ENCODE results near the gene LRMDA.

Gene LRMDA

DNA sequence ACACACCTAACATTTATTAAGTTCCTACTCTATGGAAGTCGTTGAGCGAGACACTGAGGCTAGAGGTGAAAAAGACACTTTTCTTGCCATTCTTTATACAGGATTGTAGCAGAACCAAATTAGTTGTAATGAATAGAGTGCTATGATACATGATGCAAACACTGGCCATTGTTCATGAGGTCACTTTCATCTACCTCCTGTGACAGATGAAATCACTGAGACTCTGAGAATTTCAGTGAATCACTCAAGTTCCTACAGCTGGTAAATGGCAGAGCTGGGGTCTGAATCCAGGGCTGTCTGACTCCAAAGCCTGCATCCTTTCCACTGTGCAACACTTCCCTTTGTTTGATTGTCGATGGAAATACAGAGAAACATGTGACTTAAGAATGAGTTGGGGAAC is 657.6 kb downstream of the LRMDA start:
- H3K4me3 ChIP-seq (ENCODE audit: low read depth, low read length), result no peak overlapping the region
- TF ChIP-seq, protein P1, sequence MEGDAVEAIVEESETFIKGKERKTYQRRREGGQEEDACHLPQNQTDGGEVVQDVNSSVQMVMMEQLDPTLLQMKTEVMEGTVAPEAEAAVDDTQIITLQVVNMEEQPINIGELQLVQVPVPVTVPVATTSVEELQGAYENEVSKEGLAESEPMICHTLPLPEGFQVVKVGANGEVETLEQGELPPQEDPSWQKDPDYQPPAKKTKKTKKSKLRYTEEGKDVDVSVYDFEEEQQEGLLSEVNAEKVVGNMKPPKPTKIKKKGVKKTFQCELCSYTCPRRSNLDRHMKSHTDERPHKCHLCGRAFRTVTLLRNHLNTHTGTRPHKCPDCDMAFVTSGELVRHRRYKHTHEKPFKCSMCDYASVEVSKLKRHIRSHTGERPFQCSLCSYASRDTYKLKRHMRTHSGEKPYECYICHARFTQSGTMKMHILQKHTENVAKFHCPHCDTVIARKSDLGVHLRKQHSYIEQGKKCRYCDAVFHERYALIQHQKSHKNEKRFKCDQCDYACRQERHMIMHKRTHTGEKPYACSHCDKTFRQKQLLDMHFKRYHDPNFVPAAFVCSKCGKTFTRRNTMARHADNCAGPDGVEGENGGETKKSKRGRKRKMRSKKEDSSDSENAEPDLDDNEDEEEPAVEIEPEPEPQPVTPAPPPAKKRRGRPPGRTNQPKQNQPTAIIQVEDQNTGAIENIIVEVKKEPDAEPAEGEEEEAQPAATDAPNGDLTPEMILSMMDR (conservative IDR thresholded peaks at IDR 0.05; ENCODE audit: low read depth, low read length), result no peak
- DNase-seq (ENCODE audit: low read depth), result no peak

DNA sequence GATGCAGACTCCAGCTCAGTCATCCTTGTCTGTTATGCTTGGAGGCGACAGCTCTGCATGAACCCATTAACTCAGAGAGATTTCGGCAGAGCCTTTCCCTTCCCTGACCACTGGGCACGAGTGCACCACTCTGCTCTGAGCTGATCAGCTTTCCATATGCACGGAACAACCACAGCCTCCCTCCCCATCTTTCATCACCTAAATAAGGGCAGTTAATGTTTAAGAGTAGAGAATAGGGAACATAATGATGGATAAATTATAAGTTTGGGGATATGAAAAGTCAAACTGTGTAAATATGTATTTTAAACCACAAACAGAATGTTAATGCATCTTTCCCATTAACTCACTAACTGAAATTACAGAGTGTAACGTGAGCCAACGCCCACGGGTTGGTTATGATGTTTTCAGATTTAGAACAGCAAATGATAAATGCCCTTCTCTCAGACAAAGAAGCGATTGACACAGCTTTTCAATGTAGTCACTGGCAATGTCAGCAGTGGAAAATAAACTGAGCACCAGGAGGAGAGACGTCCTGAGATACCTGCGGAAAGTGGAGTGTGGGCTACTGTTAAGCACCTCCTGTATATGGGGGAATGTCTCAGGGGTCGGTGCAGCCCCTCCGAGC is 658.2 kb downstream of the LRMDA start:
- TF ChIP-seq, protein P1 (conservative IDR thresholded peaks at IDR 0.05; ENCODE audit: low read depth, low read length), result no peak

DNA sequence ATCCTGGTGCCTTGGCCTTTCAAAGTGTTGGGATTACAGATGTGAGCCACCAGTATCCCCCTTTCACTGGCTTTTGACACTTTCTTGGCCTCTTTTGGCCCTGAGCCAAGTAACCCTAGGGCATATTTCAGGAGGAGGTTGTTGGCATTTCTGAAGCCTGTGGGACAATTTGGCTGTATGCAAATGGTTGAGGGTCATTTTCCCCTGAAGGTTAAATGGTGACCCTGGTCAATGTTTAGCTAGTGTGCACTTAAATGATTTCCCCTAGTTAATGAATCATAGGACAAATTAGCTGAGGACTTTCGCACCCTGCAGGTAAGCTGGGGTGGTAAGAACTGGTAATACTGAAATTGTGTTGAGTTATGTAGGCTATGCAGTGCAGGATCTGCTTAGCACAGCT is 660.5 kb downstream of the LRMDA start:
- no peak for DNase-seq (ENCODE audit: low read depth)
- TF ChIP-seq, protein P1 (conservative IDR thresholded peaks at IDR 0.05; ENCODE audit: low read depth, low read length), result no peak
- no peak overlapping the region for H3K4me3 ChIP-seq (ENCODE audit: low read depth, low read length)

More for the DNA sequence above, 658.2 kb downstream of the LRMDA start:
- no peak overlapping the region for H3K4me3 ChIP-seq (ENCODE audit: low read depth, low read length)
- no peak for DNase-seq (ENCODE audit: low read depth)

DNA sequence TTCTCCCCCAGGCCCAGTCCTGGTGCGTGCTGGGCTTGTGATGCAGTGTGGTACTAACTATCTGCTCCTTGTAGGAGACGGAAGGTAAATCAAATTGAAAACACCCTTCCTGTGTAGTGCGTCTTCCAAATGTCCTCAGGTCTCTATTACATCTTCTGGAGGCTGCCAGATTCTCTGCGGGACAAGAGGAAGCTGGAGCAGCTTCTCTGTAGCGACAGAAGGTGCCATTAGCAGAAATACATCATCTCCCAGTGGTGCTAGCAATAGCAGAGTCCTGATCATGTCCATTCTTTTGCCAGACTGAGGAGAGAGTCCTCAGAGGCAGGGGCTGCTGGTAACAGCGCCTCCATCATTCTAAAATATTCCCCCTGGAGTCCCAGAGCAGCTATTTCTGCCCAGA is 675.2 kb downstream of the LRMDA start:
- H3K4me3 ChIP-seq (ENCODE audit: low read depth, low read length), result no peak overlapping the region
- TF ChIP-seq, protein P1 (conservative IDR thresholded peaks at IDR 0.05; ENCODE audit: low read depth, low read length), result no peak
- no peak for DNase-seq (ENCODE audit: low read depth)

DNA sequence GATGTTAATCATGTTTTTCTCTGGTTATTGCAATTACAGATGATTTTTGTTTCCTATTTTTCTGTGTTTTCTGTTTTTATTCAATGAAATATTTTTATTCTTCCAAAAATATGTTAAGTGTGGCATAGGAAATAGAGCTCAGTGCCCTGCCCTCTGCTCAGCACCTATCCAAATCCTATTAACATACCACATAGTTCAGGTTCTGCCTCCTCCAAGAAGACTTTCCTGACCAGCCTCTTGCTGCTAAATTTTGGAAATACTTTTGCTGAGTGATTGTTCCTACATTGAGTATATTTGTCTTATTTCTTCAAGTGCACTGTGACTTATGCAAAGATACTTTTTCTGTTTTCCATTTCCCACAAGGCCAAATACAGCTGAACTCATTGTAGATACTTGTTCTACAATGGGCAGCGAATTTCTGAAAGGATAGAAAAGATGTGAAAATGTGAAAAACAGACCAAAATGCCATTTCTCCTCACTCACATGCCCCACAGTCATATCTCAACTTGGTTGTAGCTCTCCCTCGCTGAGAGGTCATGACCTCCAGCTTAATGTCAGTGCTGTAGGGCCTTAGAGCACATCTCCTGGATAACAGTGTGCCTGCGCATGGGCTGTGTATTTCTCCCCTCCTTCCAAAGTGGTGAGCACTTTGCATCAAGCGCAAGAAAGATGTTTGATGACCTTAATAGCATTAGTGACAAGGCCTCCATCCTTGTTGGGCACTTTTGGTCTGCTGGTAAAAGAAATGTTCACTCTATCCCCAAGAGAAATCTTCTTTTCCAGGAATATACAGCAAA is 677.3 kb downstream of the LRMDA start:
- TF ChIP-seq, protein P1 (conservative IDR thresholded peaks at IDR 0.05; ENCODE audit: low read depth, low read length), result no peak

DNA sequence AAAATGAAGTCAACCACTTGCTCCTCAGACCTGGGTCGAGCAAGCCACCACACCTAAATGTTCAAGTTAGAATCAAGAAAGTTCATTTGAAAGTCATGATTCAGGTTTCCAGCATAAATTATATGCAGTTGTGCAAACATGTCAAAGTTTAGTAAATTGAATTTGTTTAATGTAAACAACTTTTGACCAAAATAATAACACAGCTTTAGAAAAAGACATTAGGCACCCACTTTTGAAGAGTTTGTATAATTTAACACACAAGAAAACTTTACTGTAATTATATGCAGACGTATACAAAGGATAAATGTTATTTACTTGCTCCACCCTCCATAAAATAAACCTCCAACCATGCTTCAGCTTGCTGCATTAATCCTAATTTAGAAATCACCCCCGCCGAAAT is 680.0 kb downstream of the LRMDA start:
- DNase-seq (ENCODE audit: low read depth), result no peak
- no peak overlapping the region for H3K4me3 ChIP-seq (ENCODE audit: low read depth, low read length)
- TF ChIP-seq, protein P1 (conservative IDR thresholded peaks at IDR 0.05; ENCODE audit: low read depth, low read length), result no peak

More for the DNA sequence above, 677.3 kb downstream of the LRMDA start:
- no peak for DNase-seq (ENCODE audit: low read depth)
- no peak overlapping the region for H3K4me3 ChIP-seq (ENCODE audit: low read depth, low read length)
